GM18873 (cell line): ENCODE measurements around the gene ZC3H12A.

Experiments used
- ATAC-seq: cut with Tn5 transposase; IDR thresholded peaks from one replicate; pipeline ENCODE4 v1.9.1; 2021; ENCODE audit warnings: mild to moderate bottlenecking, moderate library complexity, moderate number of reproducible peaks; ENCODE audit not compliant: unreplicated experiment, low FRiP score

ZC3H12A gene

GRCh38 chr1:37477946-37478345, 3.6 kb downstream of the ZC3H12A start:
- ATAC-seq: no peak

- no peak for ATAC-seq
Observed at GRCh38 chr1:37478451-37478881, 4.1 kb downstream of the ZC3H12A start.

- no peak for ATAC-seq
Observed at GRCh38 chr1:37478890-37479254, 4.5 kb downstream of the ZC3H12A start.

GRCh38 chr1:37479255-37480124, 5.1 kb downstream of the ZC3H12A start:
- no peak for ATAC-seq

GRCh38 chr1:37480125-37480466, 5.7 kb downstream of the ZC3H12A start:
- ATAC-seq: no peak

GRCh38 chr1:37480581-37481288, 6.4 kb downstream of the ZC3H12A start:
- ATAC-seq: no peak

- ATAC-seq: no peak
Observed at GRCh38 chr1:37481289-37482003, 7.1 kb downstream of the ZC3H12A start.

- no peak for ATAC-seq
Observed at GRCh38 chr1:37482004-37482785, 7.8 kb downstream of the ZC3H12A start.

GRCh38 chr1:37482796-37483744, 8.7 kb downstream of the ZC3H12A start:
- ATAC-seq: no peak

- ATAC-seq: no peak
Observed at GRCh38 chr1:37483785-37484184, 9.4 kb downstream of the ZC3H12A start.

GRCh38 chr1:37484325-37485051, 10.1 kb downstream of the ZC3H12A start:
- no peak for ATAC-seq

GRCh38 chr1:37485902-37486679, 11.7 kb downstream of the ZC3H12A start:
- ATAC-seq: no peak

- ATAC-seq: no peak
Observed at GRCh38 chr1:37486680-37487618, 12.6 kb downstream of the ZC3H12A start.

GRCh38 chr1:37487619-37487984, 13.2 kb downstream of the ZC3H12A start:
- no peak for ATAC-seq

GRCh38 chr1:37493336-37494098, 19.1 kb downstream of the ZC3H12A start:
- ATAC-seq: no peak

- no peak for ATAC-seq
Observed at GRCh38 chr1:37495875-37496274, 21.5 kb downstream of the ZC3H12A start.
